WTC11 (cell line): Measurements from ENCODE around the gene OR1D2. TPM values are rescaled to one million over a fixed set of nuclear protein-coding genes. Genes with fewer than 3 reads are reported as not detected.

ENCODE experiments used
- AFF4 ChIP-seq: sonication (generic); formaldehyde crosslinking; IDR thresholded peaks from 2 replicates; pipeline ENCODE4 v1.8.1; 2023; ENCODE audit warnings: mild to moderate bottlenecking, missing genetic modification reagents, borderline replicate concordance
- ATF2 ChIP-seq: sonication (generic); formaldehyde crosslinking; IDR thresholded peaks from 2 replicates; pipeline ENCODE4 v1.8.1; 2022; ENCODE audit warnings: low read depth, missing genetic modification reagents, borderline replicate concordance
- ERG ChIP-seq: fragments of 250-450 bp; sonication (Bioruptor Pico); IDR thresholded peaks from 2 replicates; pipeline ENCODE4 v1.8.0; 2021; ENCODE audit warnings: mild to moderate bottlenecking
- FOXJ3 ChIP-seq: sonication (generic); formaldehyde crosslinking; IDR thresholded peaks from 2 replicates; pipeline ENCODE4 v1.9.0; 2021; ENCODE audit warnings: missing genetic modification reagents, mild to moderate bottlenecking, borderline replicate concordance
- MAX ChIP-seq: sonication (generic); formaldehyde crosslinking; IDR thresholded peaks from 2 replicates; pipeline ENCODE4 v1.8.0; 2022; ENCODE audit warnings: mild to moderate bottlenecking, missing genetic modification reagents
- PRDM15 ChIP-seq: sonication (generic); formaldehyde crosslinking; IDR thresholded peaks from 2 replicates; pipeline ENCODE4 v1.8.0; 2022; ENCODE audit warnings: missing genetic modification reagents
- RELA ChIP-seq: sonication (generic); formaldehyde crosslinking; IDR thresholded peaks from 2 replicates; pipeline ENCODE4 v1.8.1; 2022; ENCODE audit warnings: missing genetic modification reagents, mild to moderate bottlenecking, borderline replicate concordance
- STAT6 ChIP-seq: sonication (generic); formaldehyde crosslinking; conservative IDR thresholded peaks from 2 replicates; pipeline ENCODE4 v1.8.1; 2023; ENCODE audit warnings: mild to moderate bottlenecking, low read depth, missing genetic modification reagents, moderate library complexity
- TCF7 ChIP-seq: sonication (generic); formaldehyde crosslinking; IDR thresholded peaks from 2 replicates; pipeline ENCODE4 v1.8.0; 2022; ENCODE audit warnings: mild to moderate bottlenecking, low read depth, missing genetic modification reagents, moderate library complexity
- TP53 ChIP-seq: sonication (generic); formaldehyde crosslinking; IDR thresholded peaks from 2 replicates; pipeline ENCODE4 v1.8.1; 2023; ENCODE audit warnings: mild to moderate bottlenecking, missing genetic modification reagents
- USF2 ChIP-seq: sonication (generic); formaldehyde crosslinking; IDR thresholded peaks from 2 replicates; pipeline ENCODE4 v1.8.1; 2023; ENCODE audit warnings: mild to moderate bottlenecking, missing genetic modification reagents, moderate library complexity
- ZMAT4 ChIP-seq: fragments of 250-450 bp; sonication (Bioruptor Pico); IDR thresholded peaks from 2 replicates; pipeline ENCODE4 v1.9.0; 2021; ENCODE audit warnings: mild to moderate bottlenecking
- ZNF219 ChIP-seq: sonication (generic); formaldehyde crosslinking; IDR thresholded peaks from 2 replicates; pipeline ENCODE4 v1.8.0; 2023; ENCODE audit warnings: missing genetic modification reagents, mild to moderate bottlenecking, borderline replicate concordance
- ZNF232 ChIP-seq: sonication (generic); formaldehyde crosslinking; IDR thresholded peaks from 2 replicates; pipeline ENCODE4 v1.8.0; 2022; ENCODE audit warnings: mild to moderate bottlenecking, missing genetic modification reagents
- ZNF281 ChIP-seq: sonication (generic); formaldehyde crosslinking; IDR thresholded peaks from 2 replicates; pipeline ENCODE4 v1.8.0; 2023; ENCODE audit warnings: mild to moderate bottlenecking, missing genetic modification reagents
- ZNF416 ChIP-seq: fragments of 250-450 bp; sonication (Bioruptor Pico); IDR thresholded peaks from 2 replicates; pipeline ENCODE4 v1.9.0; 2021; ENCODE audit warnings: mild to moderate bottlenecking, inconsistent platforms
- ZNF671 ChIP-seq: fragments of 250-450 bp; sonication (Bioruptor Pico); IDR thresholded peaks from 2 replicates; pipeline ENCODE4 v1.8.0; 2021; ENCODE audit warnings: mild to moderate bottlenecking
- ZSCAN18 ChIP-seq: fragments of 250-450 bp; sonication (Bioruptor Pico); IDR thresholded peaks from 2 replicates; pipeline ENCODE4 v2.1.2; 2022; ENCODE audit warnings: mild to moderate bottlenecking, moderate library complexity
- total RNA-seq: library from RNA; stranded (reverse); gene quantifications from 3 replicates; pipeline ENCODE4 v1.2.3, GENCODE V29; 2021

The OR1D2 gene
- total RNA-seq, 1 experiment from 2014 or later, result not detected

- no peak for TF ChIP-seq ZMAT4
- no peak for TF ChIP-seq ZNF281 (CRISPR knock-in tag)
- no peak for TF ChIP-seq TP53
- no peak for TF ChIP-seq ZNF416 (CRISPR knock-in tag)
- TF ChIP-seq MAX (CRISPR knock-in tag), result no peak; the same call in 1 of the 2 replicates
- peak; percentile 80 for TF ChIP-seq ZNF232
- TF ChIP-seq AFF4 (CRISPR knock-in tag), result no peak
- TF ChIP-seq RELA, result no peak
- 0 out of 2 replicates have a peak, but pooled peaks have one; percentile 23 for TF ChIP-seq PRDM15 (CRISPR knock-in tag)
- no peak for TF ChIP-seq TCF7
- 0 out of 2 replicates have a peak, but pooled peaks have one; percentile 25 for TF ChIP-seq USF2 (CRISPR knock-in tag)
- TF ChIP-seq ZNF219 (CRISPR knock-in tag), result no peak
- TF ChIP-seq ZNF671, result no peak
- no peak for TF ChIP-seq FOXJ3 (CRISPR knock-in tag)
- no peak for TF ChIP-seq STAT6
- no peak for TF ChIP-seq ATF2 (CRISPR knock-in tag)
- TF ChIP-seq ZSCAN18 (CRISPR knock-in tag), result no peak
- TF ChIP-seq ERG (CRISPR knock-in tag), result no peak
These were observed 55.3 kb downstream of the OR1D2 start (continued) for GRCh38 chr17:3048727-3049471.
